Measurements from ENCODE around the gene PLEKHB2. TPM values are rescaled to one million over a fixed set of nuclear protein-coding genes. Genes with fewer than 3 reads are reported as not detected.

The PLEKHB2 gene
- total and polyA plus RNA-seq, 2 of the 8 experiments (the other 6 are each of a cell fraction or from before 2014, with no cell fraction given), result 42.4 to 54.8 TPM

DNA sequence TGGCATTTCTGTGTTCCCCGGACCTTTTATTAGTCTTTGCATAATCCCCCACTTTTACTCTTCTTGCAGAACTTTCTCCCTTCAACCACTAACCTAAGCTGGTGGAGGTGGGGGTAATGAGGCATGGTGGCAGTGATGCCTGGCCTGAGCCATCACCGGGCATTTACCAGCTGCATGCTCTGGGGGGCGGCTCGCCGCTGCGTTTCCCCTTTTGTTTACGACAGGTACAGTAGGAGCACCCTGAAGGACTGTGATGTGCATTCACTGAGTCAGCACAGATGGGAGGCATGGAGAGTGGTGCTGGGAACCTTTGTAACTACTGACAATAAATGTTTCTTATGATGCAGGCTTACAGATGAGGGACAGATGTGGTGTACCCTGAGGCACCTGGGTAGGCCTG, 46.9 kb downstream of the PLEKHB2 start:
- Histone ChIP-seq H2AK5ac (ENCODE audit: low read depth, low read length) (no peak overlapping the region), H3K79me2 (ENCODE audit: control insufficient read depth in 1 of 2, insufficient read depth in 2 of 2, low read length in 2 of 2) (no peaks in the 10 kb centered on the region), H3K4me3 (ENCODE audit: extremely low read depth in 1 of 4, insufficient read depth in 2 of 4, low read depth in 3 of 4, low read length in 4 of 4) (no peak overlapping the region), H3K36me3 (ENCODE audit: control insufficient read depth in 2 of 4, insufficient read depth in 4 of 4, low read length in 3 of 4) (peaks cover 2 to 11% (median 4%) of the 10 kb centered on the region in 4 experiments; a peak in 4 of 8 replicates), H3K56ac (replicated peaks; ENCODE audit: insufficient read length, low read depth, low read length) (no peak overlapping the region), H3K9ac (replicated peaks in 1 of 4; ENCODE audit: extremely low read depth in 1 of 4, low read depth in 3 of 4, low read length in 3 of 4) (no peak overlapping the region), H3K27me3 (replicated peaks in 1 of 4; ENCODE audit: control insufficient read depth in 3 of 4, extremely low read depth in 1 of 4, insufficient read depth in 3 of 4, low read length in 3 of 4) (no peaks in the 10 kb centered on the region), H2BK20ac (ENCODE audit: low read length) (no peak overlapping the region), H4K91ac (replicated peaks; ENCODE audit: insufficient read length, low read length) (no peak overlapping the region), H3K79me1 (ENCODE audit: low read depth, low read length) (no peaks in the 10 kb centered on the region), H4K8ac (ENCODE audit: extremely low read depth, insufficient read depth, low read length) (no peak overlapping the region), H2AFZ (ENCODE audit: low read length) (no peak overlapping the region), H3K23ac (ENCODE audit: insufficient read length) (no peak overlapping the region), H3K27ac (ENCODE audit: low read depth, low read length) (no peak overlapping the region), H3K4me1 (replicated peaks in 1 of 4; ENCODE audit: control insufficient read depth in 3 of 4, insufficient read depth in 4 of 4, low read length in 3 of 4) (no peaks in the 10 kb centered on the region; a peak in 2 of 7 replicates), H3K18ac (ENCODE audit: extremely low read depth, low read length) (no peak overlapping the region), H3K23me2 (ENCODE audit: low read depth, low read length) (no peaks in the 10 kb centered on the region), H4K20me1 (replicated peaks in 1 of 2; ENCODE audit: control insufficient read depth in 1 of 2, insufficient read depth in 2 of 2, low read length in 2 of 2) (peaks cover 0 to 5% of the 10 kb centered on the region in 2 experiments), H3K4me2 (ENCODE audit: insufficient read depth in 1 of 2, low read depth in 2 of 2, low read length in 2 of 2) (no peak overlapping the region), H2BK5ac (ENCODE audit: low read depth, low read length) (no peak overlapping the region; the same call in 1 of the 2 replicates), H2BK12ac (ENCODE audit: low read depth, low read length) (0 out of 2 replicates have a peak overlapping the region, but pooled peaks have one; percentile 50), H2BK120ac (replicated peaks; ENCODE audit: low read depth, low read length) (no peak overlapping the region), H3K9me3 (ENCODE audit: insufficient read depth in 2 of 2, low read depth in 1 of 2, low read length in 1 of 2) (no peaks in the 10 kb centered on the region), H4K5ac (ENCODE audit: insufficient read length, low read depth, low read length) (no peak overlapping the region), H2BK15ac (ENCODE audit: low read length) (no peak overlapping the region), H3K14ac (ENCODE audit: insufficient read length) (no peak overlapping the region), H3K4ac (replicated peaks; ENCODE audit: insufficient read length, low read depth, low read length) (no peak overlapping the region)
- DNase-seq (ENCODE audit: low read depth in 1 of 2, low spot score in 2 of 2) (peak in 1 of 2 experiments; percentile 52), FAIRE-seq (no peak)
- 69% methylated on average over 7 of the region's 7 CpGs; no CpG with 5 or more reads in 1 of the 2 experiments for WGBS, 2 experiments (ENCODE audit: extremely low coverage in 1 of 2, insufficient coverage in 1 of 2, insufficient read length in 1 of 2, insufficient replicate concordance in 2 of 2, low coverage in 1 of 2, low lambda C conversion rate in 2 of 2, missing lambda C conversion rate in 1 of 2)
- CTCF ChIA-PET (ENCODE audit: partially characterized antibody), result interaction anchor here (1.2 to 5.4 kb wide), 5 partner anchors 14 to 521 kb away, joined by 3 to 28 read pairs (median 5); partner anchors contain the start of gene MZT2A
- TF ChIP-seq, protein P1, sequence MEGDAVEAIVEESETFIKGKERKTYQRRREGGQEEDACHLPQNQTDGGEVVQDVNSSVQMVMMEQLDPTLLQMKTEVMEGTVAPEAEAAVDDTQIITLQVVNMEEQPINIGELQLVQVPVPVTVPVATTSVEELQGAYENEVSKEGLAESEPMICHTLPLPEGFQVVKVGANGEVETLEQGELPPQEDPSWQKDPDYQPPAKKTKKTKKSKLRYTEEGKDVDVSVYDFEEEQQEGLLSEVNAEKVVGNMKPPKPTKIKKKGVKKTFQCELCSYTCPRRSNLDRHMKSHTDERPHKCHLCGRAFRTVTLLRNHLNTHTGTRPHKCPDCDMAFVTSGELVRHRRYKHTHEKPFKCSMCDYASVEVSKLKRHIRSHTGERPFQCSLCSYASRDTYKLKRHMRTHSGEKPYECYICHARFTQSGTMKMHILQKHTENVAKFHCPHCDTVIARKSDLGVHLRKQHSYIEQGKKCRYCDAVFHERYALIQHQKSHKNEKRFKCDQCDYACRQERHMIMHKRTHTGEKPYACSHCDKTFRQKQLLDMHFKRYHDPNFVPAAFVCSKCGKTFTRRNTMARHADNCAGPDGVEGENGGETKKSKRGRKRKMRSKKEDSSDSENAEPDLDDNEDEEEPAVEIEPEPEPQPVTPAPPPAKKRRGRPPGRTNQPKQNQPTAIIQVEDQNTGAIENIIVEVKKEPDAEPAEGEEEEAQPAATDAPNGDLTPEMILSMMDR (IDR thresholded peaks at IDR 0.05; ENCODE audit: control extremely low read depth in 1 of 3, insufficient read depth in 1 of 3, low read depth in 1 of 3, low read length in 3 of 3), result peak; percentile 14 to 43 (median 37); a peak in 3 of 4 replicates
- TF ChIP-seq RXRA (IDR thresholded peaks at IDR 0.05; ENCODE audit: insufficient read depth, low read depth, low read length), result no peak
- no peak; the same call in 1 of the 2 replicates for TF ChIP-seq TEAD4 (IDR thresholded peaks at IDR 0.05; ENCODE audit: low read depth, low read length)
- peak; percentile 26; the same call in 1 of the 2 replicates for TF ChIP-seq MAFK (IDR thresholded peaks at IDR 0.05; ENCODE audit: low read depth, low read length)
- TF ChIP-seq RAD21 (IDR thresholded peaks at IDR 0.05 in 1 of 2, conservative IDR thresholded peaks at IDR 0.05 in 1 of 2; ENCODE audit: low read depth in 2 of 2, low read length in 2 of 2), result peak; percentile 44
- POLR2A ChIA-PET (ENCODE audit: partially characterized antibody), result interaction anchor here (1.0 to 2.2 kb wide), 2 partner anchors 47 to 59 kb away, joined by 5 to 6 read pairs; partner anchors contain the start of genes FAM168B and PLEKHB2
